C1 segment of cervical spinal cord (tissue), 14 donors: ENCODE results near the gene NUDT22.

Source experiments
- DNase-seq, 14 donors: peaks; one replicate each; lab custom pipeline; 2025; lab: John Stamatoyannopoulos, UW

The NUDT22 gene

GRCh38 chr11:64206457-64207255 lies 19.4 kb upstream of the NUDT22 start, which contains the start of gene FERMT3:
Gene FERMT3 (plus strand): TSS chr11:64206721. CDS start chr11:64207365, 644 bp downstream.
- DNase-seq = peak in 5 of 14 donors; percentile 14 to 50 (median 35)

GRCh38 chr11:64207256-64208085 lies 18.6 kb upstream of the NUDT22 start:
- peak in 5 of 14 donors; percentile 30 to 52 (median 39) for DNase-seq

DNA sequence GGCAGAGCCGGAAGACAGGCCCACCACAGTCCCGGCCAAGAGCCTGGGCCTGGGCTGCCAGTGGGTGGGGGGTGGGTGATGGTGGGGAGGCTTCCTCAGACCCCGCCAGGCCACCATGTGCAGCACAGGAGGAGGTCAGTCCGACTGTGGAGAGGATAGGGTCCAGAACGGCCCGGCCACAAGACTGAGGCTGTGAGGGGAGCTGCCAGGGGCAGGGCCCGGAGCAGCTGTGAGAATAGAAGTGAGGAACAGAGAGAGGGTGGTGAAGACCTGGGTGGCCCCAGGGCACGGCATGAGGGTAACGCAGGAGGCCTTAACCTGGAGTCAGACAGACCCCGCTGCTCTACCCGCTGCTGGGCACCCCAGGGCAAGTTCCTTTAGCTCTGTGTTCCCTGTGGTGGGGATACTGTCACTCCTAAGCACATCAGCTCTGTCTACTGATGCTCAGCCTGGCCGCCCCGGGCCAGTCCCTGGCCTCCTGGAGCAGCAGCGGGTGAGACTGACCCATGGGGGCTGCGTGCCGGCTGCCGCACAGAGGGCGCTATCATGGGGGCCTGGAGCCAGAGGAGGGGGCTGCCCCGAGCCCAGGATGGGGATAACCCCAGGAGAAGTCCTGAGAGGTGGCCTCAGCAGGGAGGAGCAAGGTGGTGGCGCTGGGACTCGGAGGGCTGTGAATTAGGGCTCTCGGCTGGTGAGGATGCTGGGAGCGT lies 17.8 kb upstream of the NUDT22 start:
- no peak for DNase-seq

DNA sequence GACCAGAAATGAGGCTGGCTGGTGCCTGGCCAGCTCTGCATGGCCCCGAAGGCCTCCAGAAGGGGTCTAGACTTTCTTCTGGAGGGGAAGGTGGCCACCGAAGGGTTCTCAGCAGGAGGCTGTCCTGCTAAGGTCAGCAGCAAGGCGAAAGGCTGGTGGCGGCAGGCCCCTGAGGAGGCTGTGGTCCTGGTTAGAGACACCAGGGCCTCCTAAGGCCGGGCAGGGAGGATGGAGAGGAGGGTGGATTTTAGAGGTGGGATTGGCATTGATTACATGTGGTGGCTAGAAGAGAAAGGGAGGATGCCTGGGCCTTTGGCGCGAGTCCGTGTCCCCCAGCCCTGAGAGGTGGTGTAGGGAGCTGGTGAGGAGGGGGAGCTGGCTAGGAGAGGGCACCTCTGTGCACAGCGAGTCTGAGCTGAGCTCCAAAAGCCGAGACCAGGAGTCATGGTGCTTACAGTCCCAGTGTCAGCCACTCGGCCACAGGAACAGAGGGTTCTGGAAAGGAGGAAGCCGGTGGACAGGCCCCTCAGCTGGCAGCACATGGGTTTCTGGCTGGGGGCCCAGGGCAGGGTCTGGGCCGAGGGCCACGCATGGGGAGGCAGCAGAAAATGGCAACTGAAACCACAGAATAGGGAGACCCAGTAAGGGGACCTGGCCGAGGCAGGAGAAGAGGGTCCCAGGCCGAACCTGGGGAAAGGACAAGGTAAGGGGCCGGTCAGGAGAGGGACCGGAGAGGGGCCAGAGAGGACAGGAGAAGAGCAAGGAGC lies 17.1 kb upstream of the NUDT22 start:
- DNase-seq = peak in 4 of 14 donors; percentile 21 to 51 (median 44)

GRCh38 chr11:64209563-64209843 lies 16.6 kb upstream of the NUDT22 start:
- no peak for DNase-seq

DNA sequence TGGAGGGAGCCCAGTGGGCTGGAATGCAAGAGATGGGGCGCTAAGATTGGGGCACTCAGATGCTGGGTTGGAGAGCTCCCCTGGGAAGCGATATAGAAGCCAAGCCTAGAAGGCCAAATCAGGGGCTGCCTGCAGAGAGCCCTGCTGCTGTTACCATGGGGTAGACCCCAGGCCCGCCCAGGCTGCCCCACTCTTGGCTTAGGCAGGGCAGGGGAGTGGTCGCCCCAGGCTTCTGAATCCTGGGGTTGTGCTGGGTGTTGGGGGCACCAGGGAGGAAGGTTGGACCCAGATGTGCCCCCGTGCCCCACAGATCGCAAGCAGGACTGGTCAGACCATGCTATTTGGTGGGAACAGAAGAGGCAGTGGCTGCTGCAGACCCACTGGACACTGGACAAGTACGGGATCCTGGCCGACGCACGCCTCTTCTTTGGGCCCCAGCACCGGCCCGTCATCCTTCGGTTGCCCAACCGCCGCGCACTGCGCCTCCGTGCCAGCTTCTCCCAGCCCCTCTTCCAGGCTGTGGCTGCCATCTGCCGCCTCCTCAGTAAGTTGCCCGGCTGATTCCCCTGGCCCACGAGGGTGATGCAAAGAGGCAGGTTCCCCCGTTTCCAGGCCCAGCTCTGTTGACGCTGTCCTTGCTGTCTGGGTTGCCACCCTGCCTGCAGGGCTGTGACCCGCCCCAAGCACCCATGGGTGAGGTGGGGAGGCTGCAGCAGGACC lies 15.6 kb upstream of the NUDT22 start:
- peak in 1 of 14 donors; percentile 29 for DNase-seq

DNA sequence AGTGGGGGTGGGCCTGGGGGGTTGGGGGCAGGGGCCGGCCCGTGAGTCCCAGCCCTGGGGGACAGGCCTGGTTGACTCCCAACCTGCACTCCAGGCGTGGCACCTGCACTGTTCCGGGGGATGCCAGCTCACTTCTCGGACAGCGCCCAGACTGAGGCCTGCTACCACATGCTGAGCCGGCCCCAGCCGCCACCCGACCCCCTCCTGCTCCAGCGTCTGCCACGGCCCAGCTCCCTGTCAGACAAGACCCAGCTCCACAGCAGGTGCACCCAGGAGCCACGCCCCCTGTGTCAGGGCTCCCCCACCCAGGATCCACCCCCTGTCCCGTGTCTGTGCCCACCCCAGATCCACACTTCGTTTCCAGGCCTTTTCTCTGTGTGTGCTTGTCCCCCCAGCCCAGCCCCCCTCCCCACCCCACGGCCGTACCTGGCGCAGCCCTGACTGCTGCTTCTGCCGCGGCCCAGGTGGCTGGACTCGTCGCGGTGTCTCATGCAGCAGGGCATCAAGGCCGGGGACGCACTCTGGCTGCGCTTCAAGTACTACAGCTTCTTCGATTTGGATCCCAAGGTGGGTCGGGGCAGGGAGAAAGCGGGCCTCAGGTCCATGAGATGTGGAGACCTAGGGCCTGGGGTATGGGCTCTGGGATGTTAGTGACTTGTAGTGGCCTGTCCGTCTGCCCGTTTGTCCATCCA lies 14.7 kb upstream of the NUDT22 start:
- no peak for DNase-seq

GRCh38 chr11:64216879-64217278 lies 9.2 kb upstream of the NUDT22 start:
- DNase-seq = no peak

GRCh38 chr11:64218628-64219353 lies 7.3 kb upstream of the NUDT22 start:
- no peak for DNase-seq

GRCh38 chr11:64219354-64219684 lies 6.8 kb upstream of the NUDT22 start:
- no peak for DNase-seq

- DNase-seq = no peak
These were observed 6.3 kb upstream of the NUDT22 start for GRCh38 chr11:64219755-64220154.

DNA sequence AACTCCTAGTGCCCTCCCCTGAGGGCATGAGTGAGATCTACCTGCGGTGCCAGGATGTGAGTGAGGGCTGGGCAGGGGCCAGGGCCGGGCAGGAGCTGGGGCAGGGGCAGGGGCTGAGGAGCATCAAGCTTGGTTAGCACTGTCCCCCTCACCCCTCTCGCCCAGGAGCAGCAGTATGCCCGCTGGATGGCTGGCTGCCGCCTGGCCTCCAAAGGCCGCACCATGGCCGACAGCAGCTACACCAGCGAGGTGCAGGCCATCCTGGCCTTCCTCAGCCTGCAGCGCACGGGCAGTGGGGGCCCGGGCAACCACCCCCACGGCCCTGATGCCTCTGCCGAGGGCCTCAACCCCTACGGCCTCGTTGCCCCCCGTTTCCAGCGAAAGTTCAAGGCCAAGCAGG lies 5.8 kb upstream of the NUDT22 start:
- no peak for DNase-seq

DNA sequence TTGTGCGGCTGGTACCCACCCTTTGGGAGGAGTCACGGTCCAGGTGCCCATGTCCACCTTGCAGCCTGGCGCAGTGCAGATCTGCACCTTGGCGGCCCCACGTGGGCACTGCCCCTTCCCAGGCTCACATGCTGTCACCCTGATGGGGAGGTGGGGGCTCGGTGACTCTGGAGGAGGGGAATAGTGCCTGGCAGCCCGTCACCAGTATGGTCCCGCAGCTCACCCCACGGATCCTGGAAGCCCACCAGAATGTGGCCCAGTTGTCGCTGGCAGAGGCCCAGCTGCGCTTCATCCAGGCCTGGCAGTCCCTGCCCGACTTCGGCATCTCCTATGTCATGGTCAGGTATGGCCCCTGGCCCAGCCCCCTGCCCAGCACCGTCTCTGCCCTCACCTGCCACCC lies 5.3 kb upstream of the NUDT22 start:
- DNase-seq = no peak

- DNase-seq = no peak
These were observed 3.4 kb upstream of the NUDT22 start for GRCh38 chr11:64222651-64223000.

DNA sequence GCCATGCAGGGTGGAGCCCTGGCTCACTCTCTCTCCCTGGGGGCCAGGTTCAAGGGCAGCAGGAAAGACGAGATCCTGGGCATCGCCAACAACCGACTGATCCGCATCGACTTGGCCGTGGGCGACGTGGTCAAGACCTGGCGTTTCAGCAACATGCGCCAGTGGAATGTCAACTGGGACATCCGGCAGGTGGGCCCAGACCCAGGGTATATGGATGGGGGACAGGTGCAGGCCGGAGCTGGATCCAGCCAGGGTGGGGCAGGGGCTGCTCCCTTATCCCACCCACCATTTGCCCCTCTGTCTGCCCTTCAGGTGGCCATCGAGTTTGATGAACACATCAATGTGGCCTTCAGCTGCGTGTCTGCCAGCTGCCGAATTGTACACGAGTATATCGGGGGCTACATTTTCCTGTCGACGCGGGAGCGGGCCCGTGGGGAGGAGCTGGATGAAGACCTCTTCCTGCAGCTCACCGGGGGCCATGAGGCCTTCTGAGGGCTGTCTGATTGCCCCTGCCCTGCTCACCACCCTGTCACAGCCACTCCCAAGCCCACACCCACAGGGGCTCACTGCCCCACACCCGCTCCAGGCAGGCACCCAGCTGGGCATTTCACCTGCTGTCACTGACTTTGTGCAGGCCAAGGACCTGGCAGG lies 2.9 kb upstream of the NUDT22 start:
- no peak for DNase-seq

- DNase-seq = no peak
These were observed 1.8 kb upstream of the NUDT22 start for GRCh38 chr11:64224151-64224890.

DNA sequence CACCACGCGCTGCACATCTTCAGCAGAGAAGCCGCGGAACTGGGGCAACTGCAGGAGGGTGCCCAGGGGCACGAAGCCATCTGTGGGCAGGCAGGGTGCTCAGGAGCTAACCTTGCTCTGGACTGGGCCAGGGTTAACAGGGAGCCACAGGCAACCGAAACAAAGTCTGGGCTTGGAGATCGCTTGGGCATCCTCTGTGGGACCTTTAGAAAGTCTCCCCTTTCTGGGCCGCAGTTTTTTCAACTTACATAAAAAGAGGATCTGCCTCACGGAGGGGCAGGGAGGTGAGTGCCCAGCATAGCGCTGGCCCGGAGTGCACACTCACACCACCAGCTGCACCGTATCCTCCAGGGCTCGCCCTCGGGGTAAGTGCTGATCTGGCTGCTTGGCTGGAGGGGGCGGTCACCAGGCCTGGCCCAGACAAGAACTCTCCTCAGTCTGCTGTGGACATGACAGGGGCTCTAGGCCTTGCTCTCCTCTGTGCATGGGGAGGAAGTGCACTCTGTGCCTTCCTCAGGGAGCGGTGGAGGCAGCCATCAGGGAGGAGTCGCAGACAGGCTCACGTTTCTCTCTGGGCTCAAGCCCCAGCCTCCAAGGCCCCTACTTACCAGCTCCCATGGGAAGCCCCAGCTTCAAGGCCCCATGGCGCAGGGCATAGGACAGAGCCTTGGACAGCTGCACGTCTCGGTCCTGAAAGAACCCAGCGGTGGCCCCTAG lies 1.0 kb upstream of the NUDT22 start:
- no peak for DNase-seq
